Measurements from ENCODE around the gene CHCHD1. TPM values are rescaled to one million over a fixed set of nuclear protein-coding genes. Genes with fewer than 3 reads are reported as not detected.

Gene CHCHD1
- total and polyA plus RNA-seq, 2 experiments from 2014 or later = 45.3 to 95.2 TPM

- H3K4me3 ChIP-seq = no peak overlapping the region
- H3K9me2 ChIP-seq (replicated peaks; ENCODE audit: insufficient read depth) = no peaks in the 10 kb centered on the region
- no peak for DNase-seq (ENCODE audit: low spot score)
- no peak overlapping the region for H3K4me2 ChIP-seq
- peaks cover 15% of the 10 kb centered on the region for H3K79me2 ChIP-seq
- H3K36me3 ChIP-seq (replicated peaks; ENCODE audit: insufficient read depth, low read depth) = no peaks in the 10 kb centered on the region
- no peaks in the 10 kb centered on the region for H4K20me1 ChIP-seq (ENCODE audit: insufficient read depth, poor library complexity, severe bottlenecking)
- H3K9me3 ChIP-seq (ENCODE audit: low read depth) = no peaks in the 10 kb centered on the region
- TF ChIP-seq EZH2 (IDR thresholded peaks at IDR 0.05; ENCODE audit: borderline replicate concordance) = no peak
- no peak for TF ChIP-seq EZH2phosphoT487 (IDR thresholded peaks at IDR 0.05; ENCODE audit: low read depth, severe bottlenecking, unreplicated experiment)
- TF ChIP-seq CTCF (IDR thresholded peaks at IDR 0.05; ENCODE audit: poor library complexity) = no peak
- H3K27me3 ChIP-seq = no peaks in the 10 kb centered on the region
- H3K27ac ChIP-seq = no peak overlapping the region
- H2AFZ ChIP-seq = no peak overlapping the region
- WGBS (ENCODE audit: low lambda C conversion rate, missing lambda C conversion rate) = 96% methylated on average over 14 of the region's 14 CpGs
- H3K4me1 ChIP-seq (ENCODE audit: insufficient read depth) = no peaks in the 10 kb centered on the region
These were observed 24.5 kb downstream of the CHCHD1 start for GRCh38 chr10:73806176-73806950.

- H4K20me1 ChIP-seq (ENCODE audit: insufficient read depth, poor library complexity, severe bottlenecking) = no peaks in the 10 kb centered on the region
- H3K4me2 ChIP-seq = no peak overlapping the region
- H3K4me1 ChIP-seq (ENCODE audit: insufficient read depth) = no peaks in the 10 kb centered on the region
- peaks cover 15% of the 10 kb centered on the region for H3K79me2 ChIP-seq
- no peaks in the 10 kb centered on the region for H3K36me3 ChIP-seq (replicated peaks; ENCODE audit: insufficient read depth, low read depth)
- H2AFZ ChIP-seq = no peak overlapping the region
- H3K27ac ChIP-seq = no peak overlapping the region
- DNase-seq (ENCODE audit: low spot score) = no peak
- no peaks in the 10 kb centered on the region for H3K27me3 ChIP-seq
- 97% methylated on average over 14 of the region's 14 CpGs for WGBS (ENCODE audit: low lambda C conversion rate, missing lambda C conversion rate)
- H3K9me3 ChIP-seq (ENCODE audit: low read depth) = no peaks in the 10 kb centered on the region
- no peaks in the 10 kb centered on the region for H3K9me2 ChIP-seq (replicated peaks; ENCODE audit: insufficient read depth)
- TF ChIP-seq CTCF (IDR thresholded peaks at IDR 0.05; ENCODE audit: poor library complexity) (no peak), EZH2 (IDR thresholded peaks at IDR 0.05; ENCODE audit: borderline replicate concordance) (no peak), EZH2phosphoT487 (IDR thresholded peaks at IDR 0.05; ENCODE audit: low read depth, severe bottlenecking, unreplicated experiment) (no peak)
- no peak overlapping the region for H3K4me3 ChIP-seq
These were observed 25.6 kb downstream of the CHCHD1 start for GRCh38 chr10:73807471-73807870.

GRCh38 chr10:73808021-73808815 lies 26.4 kb downstream of the CHCHD1 start:
- no peak overlapping the region for H3K4me3 ChIP-seq
- H3K4me2 ChIP-seq = no peak overlapping the region
- H3K36me3 ChIP-seq (replicated peaks; ENCODE audit: insufficient read depth, low read depth) = no peaks in the 10 kb centered on the region
- H3K9me3 ChIP-seq (ENCODE audit: low read depth) = no peaks in the 10 kb centered on the region
- TF ChIP-seq EZH2 (IDR thresholded peaks at IDR 0.05; ENCODE audit: borderline replicate concordance) (no peak), CTCF (IDR thresholded peaks at IDR 0.05; ENCODE audit: poor library complexity) (no peak), EZH2phosphoT487 (IDR thresholded peaks at IDR 0.05; ENCODE audit: low read depth, severe bottlenecking, unreplicated experiment) (no peak)
- H3K9me2 ChIP-seq (replicated peaks; ENCODE audit: insufficient read depth) = no peaks in the 10 kb centered on the region
- no peak overlapping the region for H2AFZ ChIP-seq
- WGBS (ENCODE audit: low lambda C conversion rate, missing lambda C conversion rate) = 97% methylated on average over 16 of the region's 16 CpGs
- H3K27ac ChIP-seq = no peak overlapping the region
- no peaks in the 10 kb centered on the region for H3K27me3 ChIP-seq
- H3K4me1 ChIP-seq (ENCODE audit: insufficient read depth) = no peaks in the 10 kb centered on the region
- no peak for DNase-seq (ENCODE audit: low spot score)
- no peaks in the 10 kb centered on the region for H4K20me1 ChIP-seq (ENCODE audit: insufficient read depth, poor library complexity, severe bottlenecking)
- H3K79me2 ChIP-seq = peaks cover 15% of the 10 kb centered on the region
